H9 (cell line): ENCODE measurements around the gene SREBF1. TPM values are rescaled to one million over a fixed set of nuclear protein-coding genes. Genes with fewer than 3 reads are reported as not detected.

ENCODE experiments used
- DNase-seq: peaks from one replicate; pipeline ENCODE4 v3.0.0-alpha.2; 2017
- H2AFZ ChIP-seq: one replicate; pipeline ENCODE4 v1.6.1; 2013; ENCODE audit warnings: mild to moderate bottlenecking, low read length, control low read depth, moderate library complexity
- H2AK5ac ChIP-seq: 2 replicates; pipeline ENCODE4 v1.6.1; 2013; ENCODE audit warnings: low read length, control low read depth, mixed read lengths; ENCODE audit not compliant: insufficient read length
- H2BK120ac ChIP-seq: one replicate; pipeline ENCODE4 v1.6.1; 2013; ENCODE audit warnings: low read depth, mild to moderate bottlenecking, low read length, control low read depth, inconsistent platforms; ENCODE audit not compliant: poor library complexity, severe bottlenecking
- H2BK12ac ChIP-seq: 2 replicates; pipeline ENCODE4 v1.6.1; 2013; ENCODE audit warnings: low read length, control low read depth, mixed read lengths, low read depth; ENCODE audit not compliant: insufficient read length
- H2BK15ac ChIP-seq: 2 replicates; pipeline ENCODE4 v1.6.1; 2013; ENCODE audit warnings: low read depth, low read length, control low read depth
- H2BK20ac ChIP-seq: one replicate; pipeline ENCODE4 v1.6.1; 2013; ENCODE audit warnings: low read depth, mild to moderate bottlenecking, low read length, control low read depth, inconsistent platforms; ENCODE audit not compliant: poor library complexity, severe bottlenecking
- H2BK5ac ChIP-seq: 2 replicates; pipeline ENCODE4 v1.6.1; 2013; ENCODE audit warnings: low read length, control low read depth, mixed read lengths; ENCODE audit not compliant: insufficient read length
- H3K14ac ChIP-seq: 2 replicates; pipeline ENCODE4 v1.6.1; 2013; ENCODE audit warnings: low read length, control low read depth; ENCODE audit not compliant: insufficient read depth
- H3K18ac ChIP-seq: 2 replicates; pipeline ENCODE4 v1.6.1; 2013; ENCODE audit warnings: low read depth, mild to moderate bottlenecking, mixed read lengths, low read length, control low read depth; ENCODE audit not compliant: insufficient read length
- H3K23ac ChIP-seq: 2 replicates; pipeline ENCODE4 v1.6.1; 2013; ENCODE audit warnings: low read length, control low read depth, mixed read lengths, low read depth; ENCODE audit not compliant: insufficient read length
- H3K23me2 ChIP-seq: 2 replicates; pipeline ENCODE4 v1.6.1; 2013; ENCODE audit warnings: low read depth, mild to moderate bottlenecking, mixed read lengths, low read length, control low read depth; ENCODE audit not compliant: insufficient read length, poor library complexity, severe bottlenecking
- H3K27ac ChIP-seq: 2 replicates; pipeline ENCODE4 v1.5.1; 2013; ENCODE audit warnings: low read length, control low read depth, mixed read lengths, low read depth; ENCODE audit not compliant: insufficient read length
- H3K27me3 ChIP-seq: 2 replicates; pipeline ENCODE4 v1.6.1; 2013; ENCODE audit warnings: low read length, control low read depth, inconsistent platforms; ENCODE audit not compliant: insufficient read depth
- H3K4ac ChIP-seq: 2 replicates; pipeline ENCODE4 v1.6.1; 2013; ENCODE audit warnings: low read depth, mild to moderate bottlenecking, control low read depth, inconsistent platforms, low read length, moderate library complexity
- H3K4me1 ChIP-seq: 2 replicates; pipeline ENCODE4 v1.6.1; 2013; ENCODE audit warnings: low read length, control low read depth, inconsistent platforms; ENCODE audit not compliant: insufficient read depth
- H3K4me2 ChIP-seq: 2 replicates; pipeline ENCODE4 v1.6.1; 2013; ENCODE audit warnings: low read length, control low read depth, mixed read lengths; ENCODE audit not compliant: insufficient read length, insufficient read depth
- H3K56ac ChIP-seq: 2 replicates; pipeline ENCODE4 v1.6.1; 2013; ENCODE audit warnings: low read depth, mild to moderate bottlenecking, mixed read lengths, low read length, control low read depth; ENCODE audit not compliant: insufficient read length
- H3K79me1 ChIP-seq: 2 replicates; pipeline ENCODE4 v1.6.1; 2013; ENCODE audit warnings: low read depth, mild to moderate bottlenecking, moderate library complexity, low read length, control low read depth, inconsistent platforms; ENCODE audit not compliant: insufficient read depth, poor library complexity, severe bottlenecking
- H3K79me2 ChIP-seq: 2 replicates; pipeline ENCODE4 v1.6.1; 2013; ENCODE audit warnings: low read length, control low read depth, inconsistent platforms; ENCODE audit not compliant: insufficient read depth
- H3K9ac ChIP-seq: 2 replicates; pipeline ENCODE4 v1.6.1; 2013; ENCODE audit warnings: low read length, control low read depth, mixed read lengths; ENCODE audit not compliant: insufficient read length; ENCODE audit errors: extremely low read depth
- H3K9me3 ChIP-seq: one replicate; pipeline ENCODE4 v1.6.1; 2013; ENCODE audit warnings: low read depth, low read length, inconsistent platforms; ENCODE audit not compliant: control insufficient read depth
- H3T11ph ChIP-seq: one replicate; pipeline ENCODE4 v1.6.1; 2013; ENCODE audit warnings: mild to moderate bottlenecking, low read length, control low read depth, inconsistent platforms
- H4K20me1 ChIP-seq: one replicate; pipeline ENCODE4 v1.6.1; 2013; ENCODE audit not compliant: control insufficient read depth, insufficient read length, insufficient read depth
- H4K5ac ChIP-seq: 2 replicates; pipeline ENCODE4 v1.6.1; 2013; ENCODE audit warnings: low read depth, mild to moderate bottlenecking, mixed read lengths, low read length, control low read depth; ENCODE audit not compliant: insufficient read length
- H4K8ac ChIP-seq: replicated peaks from 2 replicates; pipeline ENCODE4 v1.6.1; 2013; ENCODE audit warnings: low read length, control low read depth, mixed read lengths, low read depth; ENCODE audit not compliant: insufficient read length
- H4K91ac ChIP-seq: 2 replicates; pipeline ENCODE4 v1.6.1; 2013; ENCODE audit warnings: low read depth, mild to moderate bottlenecking, moderate library complexity, mixed read lengths, low read length, control low read depth; ENCODE audit not compliant: insufficient read length
- H3K27ac Mint-ChIP-seq, 3 experiments: 2 replicates in 2 of 3; 3 replicates in 1 of 3; pipeline ENCODE4 v1.8.0; 2020 to 2021; ENCODE audit warnings: mixed read lengths in 3 of 3, mild to moderate bottlenecking in 1 of 3, moderate library complexity in 1 of 3
- H3K27me3 Mint-ChIP-seq: 2 replicates; pipeline ENCODE4 v1.8.0; 2021; ENCODE audit warnings: low read depth, mild to moderate bottlenecking, moderate library complexity, mixed read lengths
- H3K36me3 Mint-ChIP-seq, 3 experiments: 2 replicates in 2 of 3; 3 replicates in 1 of 3; pipeline ENCODE4 v1.8.0; 2020 to 2021; ENCODE audit warnings: low read depth in 3 of 3, mixed read lengths in 3 of 3; ENCODE audit not compliant: insufficient read depth in 1 of 3
- H3K4me1 Mint-ChIP-seq, 2 experiments: 2 replicates each; pipeline ENCODE4 v1.8.0; 2020; ENCODE audit warnings: mixed read lengths in 2 of 2
- H3K4me3 Mint-ChIP-seq, 2 experiments: 2 replicates in 1 of 2; 3 replicates in 1 of 2; pipeline ENCODE4 v1.8.0; 2020 to 2021; ENCODE audit warnings: mild to moderate bottlenecking in 2 of 2, mixed read lengths in 2 of 2, moderate library complexity in 1 of 2
- H3K9me3 Mint-ChIP-seq, 2 experiments: 2 replicates in 1 of 2; 3 replicates in 1 of 2; pipeline ENCODE4 v1.8.0; 2020; ENCODE audit warnings: mild to moderate bottlenecking in 2 of 2, mixed read lengths in 2 of 2, moderate library complexity in 1 of 2
- CTCF ChIP-seq: fragments of 200-600 bp; sonication (generic); conservative IDR thresholded peaks from 3 replicates; pipeline ENCODE4 v1.8.0; 2021; ENCODE audit warnings: antibody characterized with exemption, mild to moderate bottlenecking
- WGBS: extraction: QIAGEN DNeasy Blood & Tissue Kit; methylation state at CpG from one replicate; pipeline ENCODE4 v1.1.7; 2013; ENCODE audit warnings: missing lambda C conversion rate, low lambda C conversion rate, mixed read lengths; ENCODE audit not compliant: insufficient read length; ENCODE audit errors: extremely low coverage; 5-methylcytosine and 5-hydroxymethylcytosine counted together
- total RNA-seq: library from RNA; stranded (reverse); gene quantifications from 2 replicates; pipeline ENCODE4 v1.2.1, GENCODE V29; 2021

SREBF1 gene
- total RNA-seq, 1 experiment from 2014 or later, result 81.9 TPM

GRCh38 chr17:17853811-17854447 is 17.1 kb upstream of the SREBF1 start:
- H4K8ac ChIP-seq, result no peak overlapping the region
- no peaks in the 10 kb centered on the region; the same call in 1 of the 2 replicates for H3K4me1 ChIP-seq
- H2AK5ac ChIP-seq, result no peak overlapping the region
- no peaks in the 10 kb centered on the region for H3K23me2 ChIP-seq
- H3K4ac ChIP-seq, result no peak overlapping the region
- no peak overlapping the region; a peak in 1 of 5 replicates for H3K4me3 Mint-ChIP-seq
- H4K5ac ChIP-seq, result no peak overlapping the region
- no peak overlapping the region for H2BK5ac ChIP-seq
- H3K9me3 Mint-ChIP-seq, result no peaks in the 10 kb centered on the region
- no peak overlapping the region for H3K4me2 ChIP-seq
- H3T11ph ChIP-seq, result no peak overlapping the region
- H2BK15ac ChIP-seq, result no peak overlapping the region
- no peak overlapping the region for H3K9ac ChIP-seq
- H3K4me1 Mint-ChIP-seq, result peaks cover 29 to 43% of the 10 kb centered on the region in 2 experiments
- no peak overlapping the region for H2AFZ ChIP-seq
- H3K9me3 ChIP-seq, result no peaks in the 10 kb centered on the region
- H4K91ac ChIP-seq, result no peak overlapping the region
- no peak overlapping the region for H3K14ac ChIP-seq
- no peaks in the 10 kb centered on the region; the same call in 1 of the 2 replicates for H3K27me3 Mint-ChIP-seq
- no peak overlapping the region for H3K56ac ChIP-seq
- no peak for DNase-seq
- no peak overlapping the region for H2BK12ac ChIP-seq
- H3K79me1 ChIP-seq, result no peaks in the 10 kb centered on the region
- no peaks in the 10 kb centered on the region for H3K79me2 ChIP-seq
- no CpG with 5 or more reads among the region's 8 CpGs for WGBS
- no peak overlapping the region for H3K27ac Mint-ChIP-seq
- no peak overlapping the region for H3K23ac ChIP-seq
- no peak overlapping the region for H3K27ac ChIP-seq
- H2BK20ac ChIP-seq, result no peak overlapping the region
- no peak overlapping the region for H3K18ac ChIP-seq
- no peaks in the 10 kb centered on the region for H3K27me3 ChIP-seq
- TF ChIP-seq CTCF, result no peak
- no peaks in the 10 kb centered on the region for H3K36me3 Mint-ChIP-seq
- no peak overlapping the region for H2BK120ac ChIP-seq
- H4K20me1 ChIP-seq, result no peaks in the 10 kb centered on the region
